GM23338 (cell line): Measurements from ENCODE around the gene BICDL1. TPM values are rescaled to one million over a fixed set of nuclear protein-coding genes. Genes with fewer than 3 reads are reported as not detected.

Experiments used
- ATAC-seq: fragments of 200-7000 bp; cut with Tn5 transposase; 3 replicates; pipeline ENCODE4 v1.9.1; 2020
- DNase-seq: peaks from one replicate; pipeline ENCODE4 v3.0.0-alpha.2; 2015; ENCODE audit warnings: low spot score
- H2AFZ ChIP-seq: fragments of 200-600 bp; sonication (generic); 2 replicates; pipeline ENCODE4 v1.8.0; 2016; ENCODE audit warnings: antibody characterized with exemption, mild to moderate bottlenecking, moderate library complexity
- H3F3A ChIP-seq: fragments of 200-600 bp; sonication (generic); replicated peaks from 2 replicates; pipeline ENCODE4 v1.8.0; 2017; ENCODE audit warnings: antibody characterized with exemption, mixed run types, low read depth
- H3K27ac ChIP-seq: fragments of 200-600 bp; sonication (generic); 2 replicates; pipeline ENCODE4 v1.6.1; 2016; ENCODE audit warnings: low read depth
- H3K27me3 ChIP-seq: fragments of 200-600 bp; sonication (generic); 2 replicates; pipeline ENCODE4 v1.8.0; 2016; ENCODE audit warnings: mild to moderate bottlenecking, mixed run types, moderate library complexity; ENCODE audit not compliant: insufficient read depth
- H3K36me3 ChIP-seq: fragments of 200-600 bp; sonication (generic); 2 replicates; pipeline ENCODE4 v1.8.0; 2016; ENCODE audit warnings: mild to moderate bottlenecking; ENCODE audit not compliant: insufficient read depth
- H3K4me1 ChIP-seq: fragments of 200-600 bp; sonication (generic); 2 replicates; pipeline ENCODE4 v1.8.0; 2016; ENCODE audit warnings: mild to moderate bottlenecking, moderate library complexity; ENCODE audit not compliant: insufficient read depth
- H3K4me2 ChIP-seq: fragments of 200-600 bp; sonication (generic); 2 replicates; pipeline ENCODE4 v1.7.1; 2017; ENCODE audit warnings: mixed run types
- H3K4me3 ChIP-seq: fragments of 200-600 bp; sonication (generic); 2 replicates; pipeline ENCODE4 v1.6.1; 2016; ENCODE audit warnings: mixed run types
- H3K79me2 ChIP-seq: fragments of 200-600 bp; sonication (generic); replicated peaks from 2 replicates; pipeline ENCODE4 v1.8.0; 2017; ENCODE audit warnings: mild to moderate bottlenecking; ENCODE audit not compliant: insufficient read depth
- H3K9me2 ChIP-seq: fragments of 200-600 bp; sonication (generic); 2 replicates; pipeline ENCODE4 v1.8.0; 2017; ENCODE audit not compliant: insufficient read depth
- H4K20me1 ChIP-seq: fragments of 200-600 bp; sonication (generic); replicated peaks from 2 replicates; pipeline ENCODE4 v1.8.0; 2017; ENCODE audit warnings: mild to moderate bottlenecking; ENCODE audit not compliant: insufficient read depth
- H3K27ac Mint-ChIP-seq: 2 replicates; pipeline ENCODE4 v1.8.0; 2020; ENCODE audit warnings: inconsistent platforms, mild to moderate bottlenecking, moderate library complexity, mixed read lengths
- H3K27me3 Mint-ChIP-seq: 3 replicates; pipeline ENCODE4 v1.8.0; 2022; ENCODE audit warnings: low read depth, mild to moderate bottlenecking, moderate library complexity, mixed read lengths, inconsistent platforms; ENCODE audit not compliant: insufficient read depth, poor library complexity
- H3K36me3 Mint-ChIP-seq: 3 replicates; pipeline ENCODE4 v1.8.0; 2021; ENCODE audit warnings: low read depth, mild to moderate bottlenecking, inconsistent platforms, moderate library complexity, mixed read lengths
- H3K4me1 Mint-ChIP-seq: 3 replicates; pipeline ENCODE4 v1.8.0; 2020; ENCODE audit warnings: mild to moderate bottlenecking, inconsistent platforms, mixed read lengths
- H3K4me3 Mint-ChIP-seq: 3 replicates; pipeline ENCODE4 v1.8.0; 2021; ENCODE audit warnings: moderate library complexity, mild to moderate bottlenecking, inconsistent platforms, mixed read lengths
- H3K9me3 Mint-ChIP-seq: 3 replicates; pipeline ENCODE4 v1.8.0; 2020; ENCODE audit warnings: moderate library complexity, mild to moderate bottlenecking, inconsistent platforms, mixed read lengths
- CTCF ChIP-seq, 2 experiments: fragments of 200-600 bp in 1 of 2; sonication (generic) in 1 of 2; conservative IDR thresholded peaks; 2 replicates each; pipeline versions ENCODE4 v1.5.1 to v1.6.1; 2016 to 2017; ENCODE audit warnings: antibody characterized with exemption in 2 of 2, low read depth in 2 of 2, mild to moderate bottlenecking in 2 of 2, moderate library complexity in 1 of 2
- ETS1 ChIP-seq: IDR thresholded peaks from 2 replicates; pipeline ENCODE4 v1.6.1; 2016; ENCODE audit warnings: antibody characterized with exemption
- EZH2 ChIP-seq: fragments of 200-600 bp; sonication (generic); IDR thresholded peaks from one replicate; pipeline ENCODE4 v1.8.0; 2017; ENCODE audit warnings: antibody characterized with exemption, mild to moderate bottlenecking, low read depth; ENCODE audit not compliant: unreplicated experiment
- JUNB ChIP-seq: IDR thresholded peaks from one replicate; pipeline ENCODE4 v1.6.1; 2016; ENCODE audit warnings: antibody characterized with exemption; ENCODE audit not compliant: unreplicated experiment
- NANOG ChIP-seq: IDR thresholded peaks from 2 replicates; pipeline ENCODE4 v1.6.1; 2016; ENCODE audit warnings: antibody characterized with exemption, borderline replicate concordance
- POLR2AphosphoS5 ChIP-seq: IDR thresholded peaks from 2 replicates; pipeline ENCODE4 v1.6.1; 2016; ENCODE audit warnings: antibody characterized with exemption, low read depth
- REST ChIP-seq: IDR thresholded peaks from one replicate; pipeline ENCODE4 v1.6.1; 2018; ENCODE audit warnings: antibody characterized with exemption; ENCODE audit not compliant: unreplicated experiment
- STAT1 ChIP-seq: IDR thresholded peaks from one replicate; pipeline ENCODE4 v1.6.1; 2016; ENCODE audit warnings: antibody characterized with exemption; ENCODE audit not compliant: unreplicated experiment
- ZNF114 ChIP-seq: fragments of 250-450 bp; sonication (Bioruptor Pico); IDR thresholded peaks from 2 replicates; pipeline ENCODE4 v1.5.0; 2020; ENCODE audit warnings: mild to moderate bottlenecking, moderate library complexity
- ZNF331 ChIP-seq: fragments of 250-450 bp; sonication (Bioruptor Pico); IDR thresholded peaks from 2 replicates; pipeline ENCODE4 v1.5.0; 2020; ENCODE audit warnings: low read depth, mild to moderate bottlenecking, moderate library complexity
- ZNF462 ChIP-seq: fragments of 250-450 bp; sonication (Bioruptor Pico); IDR thresholded peaks from 2 replicates; pipeline ENCODE4 v1.5.0; 2020; ENCODE audit warnings: mild to moderate bottlenecking, moderate library complexity
- polyA plus RNA-seq: library from polyadenylated mRNA; unstranded; fragments of >200 nt; fragmentation: Nextera tagmentation; extraction: Ambion mirVana; gene quantifications from 2 replicates; pipeline ENCODE4 v1.2.1, GENCODE V29; 2016
- total RNA-seq: library from RNA; depleted of rRNA; stranded (reverse); fragments of >200 nt; shearing (Covaris generic); gene quantifications from 2 replicates; pipeline ENCODE4 v1.2.3, GENCODE V29; 2014

The BICDL1 gene
- total and polyA plus RNA-seq, 2 experiments from 2014 or later = 14.0 to 25.7 TPM

GRCh38 chr12:119949594-119949993 is 39.4 kb upstream of the BICDL1 start:
- H3K27ac Mint-ChIP-seq = no peak overlapping the region
- no peak overlapping the region for H3K4me2 ChIP-seq
- H3K9me3 Mint-ChIP-seq = no peaks in the 10 kb centered on the region; the same call in 2 of the 3 replicates
- H3K27ac ChIP-seq = no peak overlapping the region
- H3K4me1 Mint-ChIP-seq = no peaks in the 10 kb centered on the region
- no peaks in the 10 kb centered on the region for H3K36me3 Mint-ChIP-seq
- no peak for ATAC-seq
- TF ChIP-seq REST = no peak
- no peak for TF ChIP-seq ZNF114 (CRISPR knock-in tag)
- TF ChIP-seq ZNF462 (CRISPR knock-in tag) = no peak
- no peak for TF ChIP-seq JUNB
- no peak for TF ChIP-seq NANOG
- no peak for TF ChIP-seq CTCF (conservative IDR thresholded peaks at IDR 0.05; ENCODE audit: low read depth in 2 of 2)
- no peak for TF ChIP-seq EZH2
- TF ChIP-seq POLR2AphosphoS5 = no peak
- TF ChIP-seq ZNF331 (CRISPR knock-in tag) = no peak
- no peak for TF ChIP-seq STAT1
- TF ChIP-seq ETS1 = no peak
- no peaks in the 10 kb centered on the region for H3K27me3 ChIP-seq
- no peaks in the 10 kb centered on the region for H3K9me2 ChIP-seq
- no peaks in the 10 kb centered on the region for H3K27me3 Mint-ChIP-seq
- H3K4me3 Mint-ChIP-seq = no peak overlapping the region
- H2AFZ ChIP-seq = no peak overlapping the region
- H3K79me2 ChIP-seq = no peaks in the 10 kb centered on the region
- H3F3A ChIP-seq = no peaks in the 10 kb centered on the region
- no peak overlapping the region for H3K4me3 ChIP-seq
- H3K36me3 ChIP-seq = no peaks in the 10 kb centered on the region
- H4K20me1 ChIP-seq = no peaks in the 10 kb centered on the region
- H3K4me1 ChIP-seq = no peaks in the 10 kb centered on the region
- DNase-seq = no peak
